Calu3 (cell line): ENCODE measurements around the gene PCGF3. TPM values are rescaled to one million over a fixed set of nuclear protein-coding genes. Genes with fewer than 3 reads are reported as not detected.

Source experiments
- BruUV-seq: library from RNA; stranded (reverse); fragments of 400-500 nt; replicated peaks from 2 replicates; lab custom pipeline; 2021; lab: Mats Ljungman, UMichigan
- CTCF ChIA-PET: fragments of 300-600 bp; sonication (Branson Sonifier 250); formaldehyde crosslinking; loops from one replicate; lab custom pipeline; 2022; ENCODE audit warnings: antibody characterized with exemption; lab: Charles Lee
- DNase-seq: peaks from one replicate; pipeline ENCODE4 v3.0.0; 2022
- H3K27ac Mint-ChIP-seq: one replicate; pipeline ENCODE4 v1.8.0; 2022; ENCODE audit warnings: mixed read lengths; ENCODE audit not compliant: unreplicated experiment
- H3K27me3 Mint-ChIP-seq: one replicate; pipeline ENCODE4 v1.8.0; 2022; ENCODE audit warnings: mixed read lengths; ENCODE audit not compliant: unreplicated experiment
- H3K36me3 Mint-ChIP-seq: one replicate; pipeline ENCODE4 v1.8.0; 2022; ENCODE audit warnings: mild to moderate bottlenecking, moderate library complexity, mixed read lengths; ENCODE audit not compliant: insufficient read depth, unreplicated experiment
- H3K4me1 Mint-ChIP-seq: one replicate; pipeline ENCODE4 v1.8.0; 2022; ENCODE audit warnings: mild to moderate bottlenecking, low read depth, mixed read lengths; ENCODE audit not compliant: unreplicated experiment
- H3K4me3 Mint-ChIP-seq: one replicate; pipeline ENCODE4 v1.8.0; 2022; ENCODE audit warnings: mild to moderate bottlenecking, low read depth, moderate library complexity, mixed read lengths; ENCODE audit not compliant: unreplicated experiment
- H3K9me3 Mint-ChIP-seq: one replicate; pipeline ENCODE4 v1.8.0; 2022; ENCODE audit warnings: low read depth, mixed read lengths; ENCODE audit not compliant: unreplicated experiment
- CTCF ChIP-seq: fragments of 200-600 bp; IDR thresholded peaks from one replicate; pipeline ENCODE4 v1.8.0; 2022; ENCODE audit warnings: antibody characterized with exemption; ENCODE audit not compliant: unreplicated experiment
- intact Hi-C: fragments of 100-400 bp; cut with micrococcal nuclease; formaldehyde crosslinking; loops from one replicate; pipeline ENCODE4 v1.10.0; 2022; ENCODE audit not compliant: unreplicated experiment
- total RNA-seq: library from RNA; stranded (reverse); gene quantifications from 2 replicates; pipeline ENCODE4 v1.2.3, GENCODE V29; 2022

Gene PCGF3
- total RNA-seq, 1 experiment from 2014 or later: 30.0 TPM

GRCh38 chr4:687048-687970 is 18.3 kb upstream of the PCGF3 start:
- H3K27ac Mint-ChIP-seq: no peak overlapping the region
- no peak for TF ChIP-seq CTCF
- no peaks in the 10 kb centered on the region for H3K27me3 Mint-ChIP-seq
- peaks cover 7% of the 10 kb centered on the region for H3K4me1 Mint-ChIP-seq
- BruUV-seq: no TSS peak
- peak; percentile 77 for DNase-seq
- H3K36me3 Mint-ChIP-seq: peaks cover 5% of the 10 kb centered on the region
- H3K4me3 Mint-ChIP-seq: peak overlapping the region; percentile 17
- H3K9me3 Mint-ChIP-seq: no peaks in the 10 kb centered on the region
- intact Hi-C loops: no loop called here
- CTCF ChIA-PET: no interaction called here

- peaks cover 7% of the 10 kb centered on the region for H3K4me1 Mint-ChIP-seq
- BruUV-seq: no TSS peak
- CTCF ChIA-PET: no interaction called here
- intact Hi-C loops: no loop called here
- H3K4me3 Mint-ChIP-seq: peak overlapping the region; percentile 17
- H3K27me3 Mint-ChIP-seq: no peaks in the 10 kb centered on the region
- DNase-seq: no peak
- H3K27ac Mint-ChIP-seq: no peak overlapping the region
- no peaks in the 10 kb centered on the region for H3K9me3 Mint-ChIP-seq
- peaks cover 5% of the 10 kb centered on the region for H3K36me3 Mint-ChIP-seq
- TF ChIP-seq CTCF: no peak
Observed at GRCh38 chr4:687971-688853, 17.4 kb upstream of the PCGF3 start.

GRCh38 chr4:688854-689681 is 16.6 kb upstream of the PCGF3 start, which contains the start of gene SLC49A3:
SLC49A3 (minus strand) TSS chr4:689151; CDS start chr4:689127, 24 bp downstream.
- Mint-ChIP-seq H3K27ac (no peak within 1 kb of the TSS), H3K36me3 (peaks cover 5% of the 10 kb centered on the region), H3K4me1 (peaks cover 7% of the 10 kb centered on the region), H3K27me3 (no peaks in the 10 kb centered on the region), H3K4me3 (no peak within 1 kb of the TSS), H3K9me3 (no peaks in the 10 kb centered on the region)
- CTCF ChIA-PET: no interaction called here
- no TSS peak for BruUV-seq
- intact Hi-C loops: no loop called here
- TF ChIP-seq CTCF: no peak
- no peak for DNase-seq

GRCh38 chr4:689723-690122 is 15.9 kb upstream of the PCGF3 start:
- intact Hi-C loops: no loop called here
- BruUV-seq: no TSS peak
- peaks cover 7% of the 10 kb centered on the region for H3K4me1 Mint-ChIP-seq
- H3K4me3 Mint-ChIP-seq: no peak overlapping the region
- no peak for DNase-seq
- CTCF ChIA-PET: no interaction called here
- no peaks in the 10 kb centered on the region for H3K27me3 Mint-ChIP-seq
- no peak overlapping the region for H3K27ac Mint-ChIP-seq
- H3K9me3 Mint-ChIP-seq: peaks cover 4% of the 10 kb centered on the region
- TF ChIP-seq CTCF: no peak
- H3K36me3 Mint-ChIP-seq: peaks cover 5% of the 10 kb centered on the region
